Measurements from ENCODE around the gene PCSK2. TPM values are rescaled to one million over a fixed set of nuclear protein-coding genes. Genes with fewer than 3 reads are reported as not detected.

The PCSK2 gene
- polyA plus RNA-seq, 1 donor from 2014 or later: 27.9 TPM

DNA sequence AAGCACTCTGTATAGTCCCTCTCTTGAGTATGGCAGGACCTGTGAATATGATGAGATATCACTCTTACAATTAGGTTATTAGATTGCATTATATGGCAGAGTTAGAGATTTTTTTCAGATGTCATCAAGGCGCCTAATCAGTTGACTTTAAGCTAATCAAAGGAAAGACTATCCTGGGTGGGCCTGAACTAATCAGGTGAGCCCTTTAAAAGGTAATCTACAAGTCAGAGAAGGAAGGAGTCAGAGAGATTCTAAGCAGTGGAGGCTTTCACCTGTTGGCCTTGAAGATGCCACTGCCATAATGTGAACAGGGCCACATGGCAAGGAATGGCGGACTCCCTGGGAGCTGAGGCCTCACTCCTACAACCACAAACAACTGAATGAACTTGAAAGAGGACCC is 152.8 kb downstream of the PCSK2 start:
- H3K9me2 ChIP-seq (ENCODE audit: insufficient read depth, low read length): no peaks in the 10 kb centered on the region
- no peaks in the 10 kb centered on the region for H3F3A ChIP-seq (ENCODE audit: insufficient read depth, low read length, poor library complexity, severe bottlenecking)
- no peak for TF ChIP-seq SMC3 (conservative IDR thresholded peaks at IDR 0.05; ENCODE audit: poor library complexity)
- no peak for TF ChIP-seq MXI1 (conservative IDR thresholded peaks at IDR 0.05; ENCODE audit: poor library complexity, severe bottlenecking)
- no peak for TF ChIP-seq EZH2 (IDR thresholded peaks at IDR 0.05; ENCODE audit: borderline replicate concordance, insufficient read depth, low read length, poor library complexity, severe bottlenecking)
- no peak for TF ChIP-seq EP300 (conservative IDR thresholded peaks at IDR 0.05; ENCODE audit: poor library complexity, severe bottlenecking)
- TF ChIP-seq, protein P1, sequence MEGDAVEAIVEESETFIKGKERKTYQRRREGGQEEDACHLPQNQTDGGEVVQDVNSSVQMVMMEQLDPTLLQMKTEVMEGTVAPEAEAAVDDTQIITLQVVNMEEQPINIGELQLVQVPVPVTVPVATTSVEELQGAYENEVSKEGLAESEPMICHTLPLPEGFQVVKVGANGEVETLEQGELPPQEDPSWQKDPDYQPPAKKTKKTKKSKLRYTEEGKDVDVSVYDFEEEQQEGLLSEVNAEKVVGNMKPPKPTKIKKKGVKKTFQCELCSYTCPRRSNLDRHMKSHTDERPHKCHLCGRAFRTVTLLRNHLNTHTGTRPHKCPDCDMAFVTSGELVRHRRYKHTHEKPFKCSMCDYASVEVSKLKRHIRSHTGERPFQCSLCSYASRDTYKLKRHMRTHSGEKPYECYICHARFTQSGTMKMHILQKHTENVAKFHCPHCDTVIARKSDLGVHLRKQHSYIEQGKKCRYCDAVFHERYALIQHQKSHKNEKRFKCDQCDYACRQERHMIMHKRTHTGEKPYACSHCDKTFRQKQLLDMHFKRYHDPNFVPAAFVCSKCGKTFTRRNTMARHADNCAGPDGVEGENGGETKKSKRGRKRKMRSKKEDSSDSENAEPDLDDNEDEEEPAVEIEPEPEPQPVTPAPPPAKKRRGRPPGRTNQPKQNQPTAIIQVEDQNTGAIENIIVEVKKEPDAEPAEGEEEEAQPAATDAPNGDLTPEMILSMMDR (IDR thresholded peaks at IDR 0.05; ENCODE audit: poor library complexity, severe bottlenecking): no peak
- no peak for TF ChIP-seq TAF1 (IDR thresholded peaks at IDR 0.05; ENCODE audit: low read depth)
- no peak for TF ChIP-seq POLR2AphosphoS5 (IDR thresholded peaks at IDR 0.05)
- TF ChIP-seq, protein P2, sequence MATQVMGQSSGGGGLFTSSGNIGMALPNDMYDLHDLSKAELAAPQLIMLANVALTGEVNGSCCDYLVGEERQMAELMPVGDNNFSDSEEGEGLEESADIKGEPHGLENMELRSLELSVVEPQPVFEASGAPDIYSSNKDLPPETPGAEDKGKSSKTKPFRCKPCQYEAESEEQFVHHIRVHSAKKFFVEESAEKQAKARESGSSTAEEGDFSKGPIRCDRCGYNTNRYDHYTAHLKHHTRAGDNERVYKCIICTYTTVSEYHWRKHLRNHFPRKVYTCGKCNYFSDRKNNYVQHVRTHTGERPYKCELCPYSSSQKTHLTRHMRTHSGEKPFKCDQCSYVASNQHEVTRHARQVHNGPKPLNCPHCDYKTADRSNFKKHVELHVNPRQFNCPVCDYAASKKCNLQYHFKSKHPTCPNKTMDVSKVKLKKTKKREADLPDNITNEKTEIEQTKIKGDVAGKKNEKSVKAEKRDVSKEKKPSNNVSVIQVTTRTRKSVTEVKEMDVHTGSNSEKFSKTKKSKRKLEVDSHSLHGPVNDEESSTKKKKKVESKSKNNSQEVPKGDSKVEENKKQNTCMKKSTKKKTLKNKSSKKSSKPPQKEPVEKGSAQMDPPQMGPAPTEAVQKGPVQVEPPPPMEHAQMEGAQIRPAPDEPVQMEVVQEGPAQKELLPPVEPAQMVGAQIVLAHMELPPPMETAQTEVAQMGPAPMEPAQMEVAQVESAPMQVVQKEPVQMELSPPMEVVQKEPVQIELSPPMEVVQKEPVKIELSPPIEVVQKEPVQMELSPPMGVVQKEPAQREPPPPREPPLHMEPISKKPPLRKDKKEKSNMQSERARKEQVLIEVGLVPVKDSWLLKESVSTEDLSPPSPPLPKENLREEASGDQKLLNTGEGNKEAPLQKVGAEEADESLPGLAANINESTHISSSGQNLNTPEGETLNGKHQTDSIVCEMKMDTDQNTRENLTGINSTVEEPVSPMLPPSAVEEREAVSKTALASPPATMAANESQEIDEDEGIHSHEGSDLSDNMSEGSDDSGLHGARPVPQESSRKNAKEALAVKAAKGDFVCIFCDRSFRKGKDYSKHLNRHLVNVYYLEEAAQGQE (IDR thresholded peaks at IDR 0.05; ENCODE audit: borderline replicate concordance): no peak
- TF ChIP-seq RAD21 (conservative IDR thresholded peaks at IDR 0.05): no peak
- no peaks in the 10 kb centered on the region for H3K27me3 ChIP-seq (ENCODE audit: insufficient read depth, low read depth, low read length)
- no peak overlapping the region for H3K4me2 ChIP-seq (ENCODE audit: low read length)
- no peaks in the 10 kb centered on the region for H3K79me2 ChIP-seq (replicated peaks; ENCODE audit: insufficient read depth, low read length)
- no peaks in the 10 kb centered on the region for H3K9me3 ChIP-seq (ENCODE audit: low read length)
- no peak overlapping the region for H3K4me3 ChIP-seq (ENCODE audit: low read length)
- no peaks in the 10 kb centered on the region for H3K36me3 ChIP-seq (ENCODE audit: insufficient read depth, low read length)
- H3K9ac ChIP-seq (ENCODE audit: low read length): no peak overlapping the region
- no peak overlapping the region for H2AFZ ChIP-seq (ENCODE audit: low read depth, low read length)
- no peaks in the 10 kb centered on the region for H4K20me1 ChIP-seq (ENCODE audit: insufficient read depth)
- H3K27ac ChIP-seq (ENCODE audit: low read length): no peak overlapping the region

DNA sequence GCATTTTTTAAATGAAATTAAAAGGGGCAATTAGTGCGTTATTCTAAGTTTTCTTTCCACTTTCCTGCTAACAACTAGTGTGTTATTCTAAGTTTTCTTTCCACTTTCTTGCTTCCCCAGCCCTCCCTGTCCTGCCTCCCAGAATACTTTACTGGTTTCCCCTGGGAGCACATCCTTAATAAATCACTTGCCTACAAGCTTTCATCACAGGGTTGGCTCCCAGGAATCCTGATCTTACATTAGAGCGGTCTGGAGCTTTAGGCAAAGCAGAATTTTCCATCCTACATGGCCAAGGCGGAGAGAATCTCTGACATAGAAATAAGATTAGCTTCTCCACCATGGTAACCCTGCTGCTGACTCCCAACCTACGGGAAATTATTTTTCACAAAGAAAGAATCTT is 154.0 kb downstream of the PCSK2 start:
- H4K20me1 ChIP-seq (ENCODE audit: insufficient read depth): no peaks in the 10 kb centered on the region
- H2AFZ ChIP-seq (ENCODE audit: low read depth, low read length): no peak overlapping the region
- no peak overlapping the region for H3K4me2 ChIP-seq (ENCODE audit: low read length)
- no peaks in the 10 kb centered on the region for H3K9me2 ChIP-seq (ENCODE audit: insufficient read depth, low read length)
- no peak overlapping the region for H3K27ac ChIP-seq (ENCODE audit: low read length)
- no peak overlapping the region for H3K9ac ChIP-seq (ENCODE audit: low read length)
- no peaks in the 10 kb centered on the region for H3F3A ChIP-seq (ENCODE audit: insufficient read depth, low read length, poor library complexity, severe bottlenecking)
- no peaks in the 10 kb centered on the region for H3K27me3 ChIP-seq (ENCODE audit: insufficient read depth, low read depth, low read length)
- no peaks in the 10 kb centered on the region for H3K36me3 ChIP-seq (ENCODE audit: insufficient read depth, low read length)
- H3K4me3 ChIP-seq (ENCODE audit: low read length): no peak overlapping the region
- H3K79me2 ChIP-seq (replicated peaks; ENCODE audit: insufficient read depth, low read length): no peaks in the 10 kb centered on the region
- no peak for TF ChIP-seq EP300 (conservative IDR thresholded peaks at IDR 0.05; ENCODE audit: poor library complexity, severe bottlenecking)
- TF ChIP-seq, protein P1 (IDR thresholded peaks at IDR 0.05; ENCODE audit: poor library complexity, severe bottlenecking): no peak
- TF ChIP-seq EZH2 (IDR thresholded peaks at IDR 0.05; ENCODE audit: borderline replicate concordance, insufficient read depth, low read length, poor library complexity, severe bottlenecking): no peak
- TF ChIP-seq, protein P2 (IDR thresholded peaks at IDR 0.05; ENCODE audit: borderline replicate concordance): no peak
- TF ChIP-seq POLR2AphosphoS5 (IDR thresholded peaks at IDR 0.05): no peak
- H3K9me3 ChIP-seq (ENCODE audit: low read length): no peaks in the 10 kb centered on the region
